Astrocyte of the spinal cord (primary cell): ENCODE results near the gene SLC25A18.

ENCODE experiments used
- DNase-seq: peaks from one replicate; pipeline ENCODE4 v3.0.0; 2011; ENCODE audit warnings: low read depth, low spot score
- H3K4me3 ChIP-seq: 2 replicates; pipeline ENCODE4 v1.5.1; 2011; ENCODE audit warnings: low read depth, mild to moderate bottlenecking, low read length, moderate library complexity
- in situ Hi-C: cut with HindIII; loops from 2 replicates; pipeline ENCODE4 v1.10.0; 2017; ENCODE audit warnings: low sequenced_read_pairs
- TF ChIP-seq, protein P1 (sequence below): IDR thresholded peaks from 2 replicates; pipeline ENCODE4 v1.5.1; 2012; ENCODE audit warnings: low read depth, mild to moderate bottlenecking, low read length, inconsistent platforms

SLC25A18 gene

GRCh38 chr22:17612057-17612456 lies 48.8 kb downstream of the SLC25A18 start:
- TF ChIP-seq, protein P1, sequence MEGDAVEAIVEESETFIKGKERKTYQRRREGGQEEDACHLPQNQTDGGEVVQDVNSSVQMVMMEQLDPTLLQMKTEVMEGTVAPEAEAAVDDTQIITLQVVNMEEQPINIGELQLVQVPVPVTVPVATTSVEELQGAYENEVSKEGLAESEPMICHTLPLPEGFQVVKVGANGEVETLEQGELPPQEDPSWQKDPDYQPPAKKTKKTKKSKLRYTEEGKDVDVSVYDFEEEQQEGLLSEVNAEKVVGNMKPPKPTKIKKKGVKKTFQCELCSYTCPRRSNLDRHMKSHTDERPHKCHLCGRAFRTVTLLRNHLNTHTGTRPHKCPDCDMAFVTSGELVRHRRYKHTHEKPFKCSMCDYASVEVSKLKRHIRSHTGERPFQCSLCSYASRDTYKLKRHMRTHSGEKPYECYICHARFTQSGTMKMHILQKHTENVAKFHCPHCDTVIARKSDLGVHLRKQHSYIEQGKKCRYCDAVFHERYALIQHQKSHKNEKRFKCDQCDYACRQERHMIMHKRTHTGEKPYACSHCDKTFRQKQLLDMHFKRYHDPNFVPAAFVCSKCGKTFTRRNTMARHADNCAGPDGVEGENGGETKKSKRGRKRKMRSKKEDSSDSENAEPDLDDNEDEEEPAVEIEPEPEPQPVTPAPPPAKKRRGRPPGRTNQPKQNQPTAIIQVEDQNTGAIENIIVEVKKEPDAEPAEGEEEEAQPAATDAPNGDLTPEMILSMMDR = no peak
- DNase-seq = no peak

DNA sequence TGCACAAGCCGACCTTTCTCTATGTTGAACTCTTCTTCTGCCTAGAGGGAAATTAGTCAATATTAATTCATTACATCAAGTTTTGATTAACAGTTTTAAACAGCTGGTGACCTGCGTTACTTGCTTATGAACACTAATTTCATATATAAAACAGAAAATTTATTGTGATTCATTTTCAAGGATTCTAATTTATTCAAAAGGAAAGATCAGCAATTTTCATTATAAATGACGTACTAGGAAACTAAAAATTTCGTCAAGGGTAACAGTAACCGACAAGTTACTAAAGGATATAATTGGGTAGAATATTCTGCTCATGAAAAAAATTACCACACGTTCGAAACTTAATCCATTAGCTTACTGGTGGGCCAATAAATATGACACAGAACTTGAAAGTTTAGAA lies 50.0 kb downstream of the SLC25A18 start:
- no peak overlapping the region for H3K4me3 ChIP-seq
- TF ChIP-seq, protein P1 = no peak
- in situ Hi-C loops = no loop called here
- DNase-seq = no peak

More at GRCh38 chr22:17612057-17612456, 48.8 kb downstream of the SLC25A18 start:
- H3K4me3 ChIP-seq = no peak overlapping the region
- in situ Hi-C loops = no loop called here

GRCh38 chr22:17627961-17628405 lies 64.7 kb downstream of the SLC25A18 start:
- in situ Hi-C loops = no loop called here
- peak overlapping the region; percentile 100 for H3K4me3 ChIP-seq
- TF ChIP-seq, protein P1 = no peak
- DNase-seq = no peak

- TF ChIP-seq, protein P1 = no peak
- in situ Hi-C loops = no loop called here
- DNase-seq = peak; percentile 97
- peak within 1 kb of the TSS; percentile 100 for H3K4me3 ChIP-seq
These were observed 65.3 kb downstream of the SLC25A18 start, which contains the start of gene ATP6V1E1 for GRCh38 chr22:17628406-17629172. ATP6V1E1 (minus strand) TSS chr22:17628749; CDS start chr22:17628635, 114 bp downstream.

DNA sequence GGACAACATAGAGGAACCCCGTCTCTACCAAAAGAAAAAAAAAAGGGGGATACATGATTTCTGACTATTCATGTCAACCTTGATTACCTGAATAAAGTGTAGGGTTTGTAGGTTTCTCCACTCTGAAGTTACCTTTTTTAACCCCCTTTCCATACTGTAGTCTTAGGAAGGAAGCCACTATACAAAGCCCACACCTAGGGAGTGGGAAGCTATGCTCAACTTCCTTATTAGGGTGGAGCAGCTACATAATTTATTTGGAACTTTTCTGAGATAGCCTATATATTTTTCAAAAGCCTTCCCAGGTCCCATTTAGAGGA lies 65.8 kb downstream of the SLC25A18 start:
- TF ChIP-seq, protein P1 = no peak
- DNase-seq = no peak
- in situ Hi-C loops = no loop called here
- peak overlapping the region; percentile 100 for H3K4me3 ChIP-seq

DNA sequence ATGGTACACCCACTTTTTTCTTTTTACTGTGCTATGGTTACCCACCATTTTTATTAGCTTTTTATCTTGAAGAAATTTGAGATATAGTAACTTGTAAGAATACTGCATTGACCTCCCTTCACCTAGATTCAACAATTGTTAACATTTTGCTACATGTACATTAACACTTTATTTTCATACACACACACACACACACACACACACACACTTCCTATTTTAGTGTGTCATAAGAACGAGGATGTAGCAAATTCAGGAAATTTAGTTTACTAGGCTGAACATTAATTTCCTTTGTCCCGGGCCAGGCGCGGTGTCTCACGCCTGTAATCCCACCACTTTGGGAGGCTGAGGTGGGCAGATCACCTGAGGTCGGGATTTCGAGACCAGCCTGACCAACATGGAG lies 66.3 kb downstream of the SLC25A18 start:
- in situ Hi-C loops = no loop called here
- no peak for DNase-seq
- TF ChIP-seq, protein P1 = no peak
- no peak overlapping the region for H3K4me3 ChIP-seq
